Transverse colon (tissue), 4 donors: ENCODE measurements around the gene COPA. TPM values are rescaled to one million over a fixed set of nuclear protein-coding genes. Genes with fewer than 3 reads are reported as not detected.

ENCODE experiments used
- DNase-seq: peaks from one replicate; pipeline ENCODE4 v3.0.0-alpha.2; 2019
- H3K27ac ChIP-seq, 4 donors: fragments of 200-600 bp; sonication (generic); 2 replicates each; pipeline ENCODE4 v1.5.1; 2016 to 2018; ENCODE audit warnings: inconsistent platforms in 4 of 4
- H3K27me3 ChIP-seq: fragments of 200-600 bp; sonication (generic); 2 replicates; pipeline ENCODE4 v1.5.1; 2017; ENCODE audit warnings: inconsistent platforms
- H3K36me3 ChIP-seq, 4 donors: fragments of 200-600 bp; sonication (generic); 2 replicates each; pipeline ENCODE4 v1.5.1; 2017 to 2019; ENCODE audit warnings: inconsistent platforms in 4 of 4
- H3K4me1 ChIP-seq, 4 donors: fragments of 200-600 bp; sonication (generic); 2 replicates each; pipeline ENCODE4 v1.5.1; 2017 to 2020; ENCODE audit warnings: inconsistent platforms in 4 of 4
- H3K4me3 ChIP-seq, 4 donors: fragments of 200-600 bp; sonication (generic); 1 replicate in 1 of 4; 2 replicates in 3 of 4; pipeline versions ENCODE4 v1.5.1 to v1.6.1; 2017 to 2019; ENCODE audit warnings: inconsistent platforms in 4 of 4
- H3K9me3 ChIP-seq, 2 donors: fragments of 200-600 bp; sonication (generic); 2 replicates each; pipeline ENCODE4 v1.5.1; 2017 to 2019; ENCODE audit warnings: inconsistent platforms in 2 of 2
- EP300 ChIP-seq: sonication (generic); formaldehyde crosslinking; IDR thresholded peaks from one replicate; pipeline ENCODE4 v1.6.1; 2017; ENCODE audit warnings: antibody characterized with exemption, low read depth
- POLR2A ChIP-seq: fragments of 450-650 bp; IDR thresholded peaks from one replicate; pipeline ENCODE4 v1.6.1; 2016; ENCODE audit warnings: antibody characterized with exemption, mild to moderate bottlenecking, moderate library complexity
- POLR2AphosphoS5 ChIP-seq, 3 donors: sonication (generic); formaldehyde crosslinking; IDR thresholded peaks; one replicate each; pipeline ENCODE4 v1.6.1; 2016; ENCODE audit warnings: antibody characterized with exemption in 3 of 3
- WGBS, 2 donors: methylation state at CpG; one replicate each; pipeline ENCODE4 v1.1.5; 2018; ENCODE audit warnings: low coverage in 1 of 2; 5-methylcytosine and 5-hydroxymethylcytosine counted together
- in situ Hi-C, 4 donors: fragments of 200-750 bp; cut with MboI; loops; one replicate each; pipeline versions ENCODE4 v1.15.0 to v1.15.1; 2017; ENCODE audit warnings: low sequenced_read_pairs in 3 of 4, low pct_ligation_motif_present in 1 of 4, low pct_unique_long_range_greater_than_20kb in 1 of 4
- intact Hi-C: fragments of 100-400 bp; cut with DNase I; formaldehyde crosslinking; loops from one replicate; pipeline ENCODE4 v1.15.1; 2023; ENCODE audit warnings: low total_unique reads
- total RNA-seq, 4 donors: library from RNA; depleted of rRNA; stranded (reverse); fragments of >200 nt; gene quantifications; one replicate each; pipeline ENCODE4 v1.1.0, GENCODE V29; 2016
- TF ChIP-seq, protein P1 (sequence below), 5 experiments: fragments of 200-600 bp in 3 of 5; fragments of 450-650 bp in 2 of 5; sonication (generic) in 3 of 5; IDR thresholded peaks; 1 replicate in 2 of 5; 2 replicates in 3 of 5; pipeline ENCODE4 v1.5.1; 2016 to 2017; ENCODE audit warnings: antibody characterized with exemption in 5 of 5, inconsistent platforms in 3 of 5, mild to moderate bottlenecking in 2 of 5, moderate library complexity in 1 of 5

Gene COPA
- total RNA-seq, 4 donors from 2014 or later, result 98.7 to 152 (median 119) TPM

DNA sequence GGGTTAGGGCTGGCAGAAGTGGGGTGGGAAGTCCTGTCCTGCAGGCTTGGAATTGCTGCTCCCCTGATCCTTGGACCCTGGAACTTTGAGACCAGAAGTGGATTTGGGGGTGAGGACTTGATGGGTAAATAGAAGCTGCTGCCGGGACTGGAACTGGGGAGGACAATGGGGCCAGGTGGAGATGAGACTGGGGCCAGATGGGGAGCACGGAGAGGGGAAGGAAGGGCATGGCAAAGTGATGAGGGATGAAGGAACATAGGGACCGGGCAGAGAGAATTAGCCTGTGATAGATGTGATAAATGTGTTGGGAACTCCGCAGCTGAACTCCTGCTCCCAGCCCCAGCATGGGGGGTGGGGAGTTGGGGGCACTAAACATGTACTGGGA, 24.5 kb upstream of the COPA start:
- Histone ChIP-seq H3K9me3 (no peaks in the 10 kb centered on the region), H3K36me3 (no peaks in the 10 kb centered on the region), H3K4me3 (no peak overlapping the region), H3K4me1 (no peaks in the 10 kb centered on the region), H3K27me3 (peaks cover 5% of the 10 kb centered on the region), H3K27ac (no peak overlapping the region)
- DNase-seq, result no peak
- WGBS, 2 donors, result 51 to 52% methylated on average over 3 to 4 of the region's 4 CpGs
- intact Hi-C loops (loop anchor here (5.0 kb wide), 1 partner anchor 165 kb away; no protein-coding TSS in a partner anchor), in situ Hi-C loops (no loop called here)
- TF ChIP-seq POLR2AphosphoS5 (IDR thresholded peaks at IDR 0.05) (no peak), POLR2A (no peak), EP300 (no peak)
- TF ChIP-seq, protein P1, sequence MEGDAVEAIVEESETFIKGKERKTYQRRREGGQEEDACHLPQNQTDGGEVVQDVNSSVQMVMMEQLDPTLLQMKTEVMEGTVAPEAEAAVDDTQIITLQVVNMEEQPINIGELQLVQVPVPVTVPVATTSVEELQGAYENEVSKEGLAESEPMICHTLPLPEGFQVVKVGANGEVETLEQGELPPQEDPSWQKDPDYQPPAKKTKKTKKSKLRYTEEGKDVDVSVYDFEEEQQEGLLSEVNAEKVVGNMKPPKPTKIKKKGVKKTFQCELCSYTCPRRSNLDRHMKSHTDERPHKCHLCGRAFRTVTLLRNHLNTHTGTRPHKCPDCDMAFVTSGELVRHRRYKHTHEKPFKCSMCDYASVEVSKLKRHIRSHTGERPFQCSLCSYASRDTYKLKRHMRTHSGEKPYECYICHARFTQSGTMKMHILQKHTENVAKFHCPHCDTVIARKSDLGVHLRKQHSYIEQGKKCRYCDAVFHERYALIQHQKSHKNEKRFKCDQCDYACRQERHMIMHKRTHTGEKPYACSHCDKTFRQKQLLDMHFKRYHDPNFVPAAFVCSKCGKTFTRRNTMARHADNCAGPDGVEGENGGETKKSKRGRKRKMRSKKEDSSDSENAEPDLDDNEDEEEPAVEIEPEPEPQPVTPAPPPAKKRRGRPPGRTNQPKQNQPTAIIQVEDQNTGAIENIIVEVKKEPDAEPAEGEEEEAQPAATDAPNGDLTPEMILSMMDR (IDR thresholded peaks at IDR 0.05), result no peak

DNA sequence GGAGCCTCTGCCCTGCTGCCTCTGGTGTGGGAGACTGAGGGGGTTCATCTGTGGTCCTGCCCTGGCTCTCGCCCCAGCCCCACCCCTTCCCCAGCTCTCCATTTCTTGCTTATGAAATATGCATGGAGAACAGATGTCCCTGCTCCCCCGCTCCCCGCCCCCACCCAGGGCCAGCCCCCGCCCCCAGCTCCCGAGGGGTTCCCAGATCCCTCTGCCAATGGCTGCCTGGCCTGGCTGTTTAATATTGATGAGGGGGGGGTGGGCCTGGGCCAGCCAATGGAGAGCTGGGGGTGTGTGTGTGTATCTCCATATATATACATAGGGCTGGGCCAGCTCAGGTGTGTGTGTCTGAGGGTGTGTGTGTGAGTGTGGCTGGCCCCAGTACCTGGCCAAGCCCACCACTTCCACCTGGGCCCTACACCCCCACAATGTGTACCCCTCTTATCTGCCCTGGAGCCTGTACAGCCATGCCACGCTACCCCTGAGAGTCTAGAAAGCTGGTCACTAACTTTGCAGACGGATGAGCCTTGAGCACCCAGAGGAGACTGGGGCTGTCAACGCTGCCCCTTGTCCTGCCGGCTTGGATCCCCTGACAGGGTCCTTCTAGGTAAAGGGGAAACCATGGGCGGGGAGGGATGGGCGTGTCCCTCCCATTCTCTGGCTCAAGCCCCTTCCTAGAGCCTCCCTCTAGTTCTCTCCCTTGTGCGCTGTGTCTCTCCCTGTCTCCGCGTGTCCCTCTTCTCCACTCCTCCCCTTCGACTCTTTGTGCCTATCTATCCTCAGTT, 23.9 kb upstream of the COPA start, which contains the start of gene NHLH1:
Gene NHLH1 (plus strand): TSS at position 341 of the 785 bp plus-strand sequence. CDS start 3,661 bp downstream, outside the sequence.
- no peak within 1 kb of the TSS for H3K4me3 ChIP-seq
- no peaks in the 10 kb centered on the region for H3K9me3 ChIP-seq
- peaks cover 5% of the 10 kb centered on the region for H3K27me3 ChIP-seq
- in situ Hi-C loops, result no loop called here
- no peak for DNase-seq
- TF ChIP-seq POLR2A, result no peak
- TF ChIP-seq POLR2AphosphoS5 (IDR thresholded peaks at IDR 0.05), result no peak
- TF ChIP-seq, protein P1 (IDR thresholded peaks at IDR 0.05), result no peak
- no peak for TF ChIP-seq EP300
- no peaks in the 10 kb centered on the region for H3K4me1 ChIP-seq
- intact Hi-C loops, result loop anchor here (5.0 kb wide), 1 partner anchor 165 kb away; no protein-coding TSS in a partner anchor
- no peak within 1 kb of the TSS for H3K27ac ChIP-seq
- WGBS, 2 donors, result 66% methylated on average over 14 of the region's 15 CpGs; no CpG with 5 or more reads in 1 of the 2 donors
- no peaks in the 10 kb centered on the region for H3K36me3 ChIP-seq

DNA sequence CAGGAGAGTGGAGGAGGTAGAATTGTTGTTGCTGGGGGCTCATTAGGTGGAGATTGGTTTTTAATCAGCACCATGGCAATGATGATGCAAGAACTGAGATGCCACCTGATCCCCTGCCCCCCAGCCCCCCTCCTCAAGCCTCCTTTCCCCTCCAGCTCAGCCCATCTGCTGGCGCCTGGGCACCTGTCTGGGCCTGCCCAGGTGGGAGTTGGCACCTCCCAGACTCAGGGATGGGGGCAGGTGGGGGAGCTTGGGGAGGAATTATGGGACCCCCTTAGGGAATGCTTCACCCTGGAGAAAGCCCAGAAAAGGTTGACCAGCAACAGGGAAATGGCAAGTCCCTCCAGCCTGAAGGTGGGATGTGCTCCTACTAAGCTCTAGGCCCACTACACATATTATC, 22.3 kb upstream of the COPA start:
- TF ChIP-seq, protein P1 (IDR thresholded peaks at IDR 0.05), result no peak
- no peak for TF ChIP-seq POLR2AphosphoS5 (IDR thresholded peaks at IDR 0.05)
- TF ChIP-seq POLR2A, result no peak
- TF ChIP-seq EP300, result no peak
- no peaks in the 10 kb centered on the region for H3K9me3 ChIP-seq
- H3K27me3 ChIP-seq, result no peaks in the 10 kb centered on the region
- H3K36me3 ChIP-seq, result no peaks in the 10 kb centered on the region
- in situ Hi-C loops, result no loop called here
- no peaks in the 10 kb centered on the region for H3K4me1 ChIP-seq
- no peak overlapping the region for H3K27ac ChIP-seq
- DNase-seq, result no peak
- no peak overlapping the region for H3K4me3 ChIP-seq
- 86% methylated on average over 1 of the region's 1 CpG; no CpG with 5 or more reads in 1 of the 2 donors for WGBS, 2 donors
- intact Hi-C loops, result loop anchor here (5.0 kb wide), 1 partner anchor 167 kb away; no protein-coding TSS in a partner anchor

DNA sequence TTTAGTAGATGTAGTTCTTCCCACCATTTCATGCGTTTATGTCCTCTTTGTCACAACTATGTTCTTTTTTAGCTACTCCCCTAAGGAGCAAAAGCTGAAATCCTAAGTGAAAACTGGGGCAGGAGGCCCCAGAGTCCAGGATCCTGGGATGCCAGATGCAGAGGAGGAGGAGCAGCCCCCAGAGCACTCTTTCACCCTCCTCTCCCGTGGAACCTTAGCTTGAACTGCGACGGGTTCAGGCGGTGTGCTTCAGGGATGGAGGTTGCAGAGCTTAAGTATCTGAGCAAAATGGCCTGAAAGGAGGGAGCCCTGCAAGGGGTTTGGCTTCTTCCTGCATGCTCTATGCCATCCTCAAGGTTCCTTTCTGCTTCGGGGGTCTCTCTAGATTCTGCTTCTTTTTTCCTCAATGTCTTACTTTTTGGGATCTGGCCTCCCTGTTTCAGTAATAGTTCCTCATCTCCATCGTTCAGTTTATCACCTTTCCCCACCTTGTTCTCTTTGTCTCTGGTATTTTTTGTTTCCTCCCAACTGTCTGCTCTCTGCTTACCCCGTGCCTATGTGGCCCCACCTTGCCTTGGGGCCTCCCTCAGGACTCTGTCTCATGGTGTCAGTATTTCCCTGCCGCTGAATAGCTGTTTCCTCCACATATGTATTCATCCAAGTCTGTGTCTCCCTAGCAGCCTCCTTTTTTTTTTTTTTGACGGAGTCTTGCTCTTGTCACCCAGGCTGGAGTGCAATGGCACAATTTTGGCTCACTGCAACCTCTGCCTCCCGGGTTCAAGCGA, 21.1 kb upstream of the COPA start:
- intact Hi-C loops, result no loop called here
- 67 to 68% methylated on average over 8 to 12 of the region's 12 CpGs for WGBS, 2 donors
- TF ChIP-seq EP300 (no peak), POLR2A (no peak), POLR2AphosphoS5 (IDR thresholded peaks at IDR 0.05) (no peak)
- TF ChIP-seq, protein P1 (IDR thresholded peaks at IDR 0.05), result no peak
- in situ Hi-C loops, result no loop called here
- H3K4me1 ChIP-seq, result no peaks in the 10 kb centered on the region
- H3K27me3 ChIP-seq, result no peaks in the 10 kb centered on the region
- H3K36me3 ChIP-seq, result no peaks in the 10 kb centered on the region
- no peaks in the 10 kb centered on the region for H3K9me3 ChIP-seq
- H3K4me3 ChIP-seq, result no peak overlapping the region
- H3K27ac ChIP-seq, result no peak overlapping the region
- DNase-seq, result no peak
